ENCODE results near the gene EMC6.
A peak's percentile ranks its signal among the peaks of the same experiment; 100 is the strongest.

EMC6 gene

GRCh38 chr17:3683054-3683511, 14.5 kb downstream of the EMC6 start:
- peak; percentile 97 for TF ChIP-seq CTCF (conservative IDR thresholded peaks at IDR 0.05)
- no peak overlapping the region for H3K27ac ChIP-seq

- no peak for TF ChIP-seq CTCF (conservative IDR thresholded peaks at IDR 0.05)
- no peak overlapping the region for H3K27ac ChIP-seq
Measured at GRCh38 chr17:3685174-3685573, 16.6 kb downstream of the EMC6 start.

- H3K27ac ChIP-seq, result no peak overlapping the region
- TF ChIP-seq CTCF (conservative IDR thresholded peaks at IDR 0.05), result no peak
Measured at GRCh38 chr17:3688027-3688553, 19.5 kb downstream of the EMC6 start.

- no peak for TF ChIP-seq CTCF (conservative IDR thresholded peaks at IDR 0.05)
- no peak overlapping the region for H3K27ac ChIP-seq
Measured at GRCh38 chr17:3688852-3689261, 20.2 kb downstream of the EMC6 start.

- H3K27ac ChIP-seq, result no peak overlapping the region
- TF ChIP-seq CTCF (conservative IDR thresholded peaks at IDR 0.05), result no peak
Measured at GRCh38 chr17:3689262-3690093, 20.9 kb downstream of the EMC6 start.

GRCh38 chr17:3690094-3690715, 21.6 kb downstream of the EMC6 start:
- no peak overlapping the region for H3K27ac ChIP-seq
- TF ChIP-seq CTCF (conservative IDR thresholded peaks at IDR 0.05), result no peak

- H3K27ac ChIP-seq, result no peak overlapping the region
- TF ChIP-seq CTCF (conservative IDR thresholded peaks at IDR 0.05), result no peak
Measured at GRCh38 chr17:3691617-3692067, 23.0 kb downstream of the EMC6 start.

Measured in VCaP (cell line).